OCI-LY7 (cell line): ENCODE measurements around the gene DENND1A.

Experiments
- CTCF ChIP-seq: fragments of 200-600 bp; sonication (generic); conservative IDR thresholded peaks from 2 replicates; pipeline ENCODE4 v1.5.1; 2014; ENCODE audit warnings: mild to moderate bottlenecking, antibody characterized with exemption, low read length, moderate library complexity, mixed read lengths
- EZH2phosphoT487 ChIP-seq: fragments of 200-600 bp; sonication (generic); IDR thresholded peaks from 2 replicates; pipeline ENCODE4 v1.6.1; 2018; ENCODE audit warnings: low read depth, borderline replicate concordance, mild to moderate bottlenecking, mixed run types, antibody characterized with exemption, low read length, moderate library complexity, mixed read lengths

GRCh38 chr9:123606141-123606540 is 323.8 kb downstream of the DENND1A start:
- no peak for TF ChIP-seq CTCF
- no peak for TF ChIP-seq EZH2phosphoT487
